Natural killer cell (primary cell): ENCODE measurements around the gene EDARADD. TPM values are rescaled to one million over a fixed set of nuclear protein-coding genes. Genes with fewer than 3 reads are reported as not detected.

Experiments used
- ATAC-seq, 3 donors: fragments of 150-1000 bp in 2 of 3; fragments of 200-7000 bp in 1 of 3; cut with Tn5 transposase; 1 replicate in 1 of 3; 2 replicates in 2 of 3; pipeline ENCODE4 v1.10.0; 2021; ENCODE audit warnings: mild to moderate bottlenecking in 2 of 3, moderate library complexity in 2 of 3
- DNase-seq, 2 donors: peaks; one replicate each; pipeline versions ENCODE4 v3.0.0 to v3.0.0-alpha.2; 2013 to 2021; ENCODE audit warnings: mixed read lengths in 1 of 2
- H3K27ac ChIP-seq: one replicate; pipeline ENCODE4 v1.5.1; 2013; ENCODE audit warnings: mild to moderate bottlenecking, low read length
- H3K27me3 ChIP-seq: one replicate; pipeline ENCODE4 v1.6.1; 2013; ENCODE audit warnings: low read length; ENCODE audit not compliant: control insufficient read depth, insufficient read depth
- H3K36me3 ChIP-seq: one replicate; pipeline ENCODE4 v1.6.1; 2013; ENCODE audit warnings: low read length; ENCODE audit not compliant: control insufficient read depth, insufficient read depth
- H3K4me1 ChIP-seq: one replicate; pipeline ENCODE4 v1.6.1; 2013; ENCODE audit warnings: low read length; ENCODE audit not compliant: control insufficient read depth, insufficient read depth
- H3K4me3 ChIP-seq: one replicate; pipeline ENCODE4 v1.5.1; 2013; ENCODE audit warnings: low read length
- H3K9me3 ChIP-seq: one replicate; pipeline ENCODE4 v1.6.1; 2013; ENCODE audit warnings: low read length; ENCODE audit not compliant: control insufficient read depth, insufficient read depth
- H3K27ac Mint-ChIP-seq, 2 donors: one replicate each; pipeline ENCODE4 v1.8.0; 2022; ENCODE audit warnings: mild to moderate bottlenecking in 2 of 2, mixed read lengths in 2 of 2, moderate library complexity in 1 of 2
- H3K27me3 Mint-ChIP-seq, 2 donors: one replicate each; pipeline ENCODE4 v1.8.0; 2022; ENCODE audit warnings: low read depth in 2 of 2, mixed read lengths in 2 of 2
- H3K36me3 Mint-ChIP-seq: one replicate; pipeline ENCODE4 v1.8.0; 2022; ENCODE audit warnings: mixed read lengths
- H3K4me1 Mint-ChIP-seq, 2 donors: one replicate each; pipeline ENCODE4 v1.8.0; 2022; ENCODE audit warnings: mixed read lengths in 2 of 2
- H3K4me3 Mint-ChIP-seq: one replicate; pipeline ENCODE4 v1.8.0; 2022; ENCODE audit warnings: mild to moderate bottlenecking, moderate library complexity, mixed read lengths
- H3K9me3 Mint-ChIP-seq, 2 donors: one replicate each; pipeline ENCODE4 v1.8.0; 2022; ENCODE audit warnings: mixed read lengths in 2 of 2
- WGBS: methylation state at CpG from one replicate; pipeline ENCODE4 v1.1.7; 2013; ENCODE audit warnings: missing lambda C conversion rate; ENCODE audit not compliant: insufficient coverage; 5-methylcytosine and 5-hydroxymethylcytosine counted together
- intact Hi-C: fragments of 100-400 bp; cut with micrococcal nuclease; formaldehyde crosslinking; loops from one replicate; pipeline ENCODE4 v1.14.2; 2022
- total RNA-seq, 4 donors: library from RNA; stranded (reverse); fragments of 120-200 nt in 1 of 4; gene quantifications; one replicate each; pipeline versions ENCODE4 v1.2.3 to v1.2.4, GENCODE V29; 2013 to 2022
- TF ChIP-seq, protein P1 (sequence below): fragments of 200-600 bp; IDR thresholded peaks from one replicate; pipeline ENCODE4 v1.8.0; 2022; ENCODE audit warnings: antibody characterized with exemption

Gene EDARADD
- total RNA-seq, 3 donors from 2014 or later (not counting 1 experiment from before 2014, with no cell fraction given), result 2.0 to 5.4 (median 2.6) TPM

DNA sequence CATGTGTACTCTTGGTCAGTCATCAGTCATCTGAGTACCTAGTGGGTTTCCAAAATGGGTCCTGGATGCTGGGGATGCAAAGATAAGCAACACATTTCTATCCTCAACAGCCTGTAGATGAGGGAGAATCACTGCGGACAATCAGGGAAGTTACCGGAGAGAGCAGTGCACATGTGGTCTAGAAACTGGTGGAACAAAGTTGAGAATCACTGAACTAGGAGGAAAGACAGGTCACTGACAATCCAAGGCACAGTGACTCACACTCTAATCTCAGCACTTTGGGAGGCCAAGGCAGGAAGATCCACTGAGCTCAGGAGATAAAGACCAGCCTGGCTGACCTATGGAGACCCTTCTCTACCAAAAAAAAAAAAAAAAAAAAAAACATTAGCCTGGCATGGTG lies 98.3 kb downstream of the EDARADD start:
- H3K36me3 Mint-ChIP-seq, result no peaks in the 10 kb centered on the region
- H3K27me3 ChIP-seq, result no peaks in the 10 kb centered on the region
- H3K4me3 Mint-ChIP-seq, result no peak overlapping the region
- 100% methylated on average over 1 of the region's 2 CpGs for WGBS
- H3K9me3 Mint-ChIP-seq, result no peaks in the 10 kb centered on the region
- TF ChIP-seq, protein P1, sequence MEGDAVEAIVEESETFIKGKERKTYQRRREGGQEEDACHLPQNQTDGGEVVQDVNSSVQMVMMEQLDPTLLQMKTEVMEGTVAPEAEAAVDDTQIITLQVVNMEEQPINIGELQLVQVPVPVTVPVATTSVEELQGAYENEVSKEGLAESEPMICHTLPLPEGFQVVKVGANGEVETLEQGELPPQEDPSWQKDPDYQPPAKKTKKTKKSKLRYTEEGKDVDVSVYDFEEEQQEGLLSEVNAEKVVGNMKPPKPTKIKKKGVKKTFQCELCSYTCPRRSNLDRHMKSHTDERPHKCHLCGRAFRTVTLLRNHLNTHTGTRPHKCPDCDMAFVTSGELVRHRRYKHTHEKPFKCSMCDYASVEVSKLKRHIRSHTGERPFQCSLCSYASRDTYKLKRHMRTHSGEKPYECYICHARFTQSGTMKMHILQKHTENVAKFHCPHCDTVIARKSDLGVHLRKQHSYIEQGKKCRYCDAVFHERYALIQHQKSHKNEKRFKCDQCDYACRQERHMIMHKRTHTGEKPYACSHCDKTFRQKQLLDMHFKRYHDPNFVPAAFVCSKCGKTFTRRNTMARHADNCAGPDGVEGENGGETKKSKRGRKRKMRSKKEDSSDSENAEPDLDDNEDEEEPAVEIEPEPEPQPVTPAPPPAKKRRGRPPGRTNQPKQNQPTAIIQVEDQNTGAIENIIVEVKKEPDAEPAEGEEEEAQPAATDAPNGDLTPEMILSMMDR, result no peak
- H3K9me3 ChIP-seq, result no peaks in the 10 kb centered on the region
- no peak overlapping the region for H3K27ac ChIP-seq
- H3K4me3 ChIP-seq, result no peak overlapping the region
- intact Hi-C loops, result no loop called here
- DNase-seq (no peak), ATAC-seq (no peak)
- peaks cover 0 to 7% of the 10 kb centered on the region in 2 donors for H3K4me1 Mint-ChIP-seq
- no peak overlapping the region for H3K27ac Mint-ChIP-seq
- peaks cover 17 to 32% of the 10 kb centered on the region in 2 donors for H3K27me3 Mint-ChIP-seq
- H3K4me1 ChIP-seq, result peaks cover 4% of the 10 kb centered on the region
- H3K36me3 ChIP-seq, result no peaks in the 10 kb centered on the region

DNA sequence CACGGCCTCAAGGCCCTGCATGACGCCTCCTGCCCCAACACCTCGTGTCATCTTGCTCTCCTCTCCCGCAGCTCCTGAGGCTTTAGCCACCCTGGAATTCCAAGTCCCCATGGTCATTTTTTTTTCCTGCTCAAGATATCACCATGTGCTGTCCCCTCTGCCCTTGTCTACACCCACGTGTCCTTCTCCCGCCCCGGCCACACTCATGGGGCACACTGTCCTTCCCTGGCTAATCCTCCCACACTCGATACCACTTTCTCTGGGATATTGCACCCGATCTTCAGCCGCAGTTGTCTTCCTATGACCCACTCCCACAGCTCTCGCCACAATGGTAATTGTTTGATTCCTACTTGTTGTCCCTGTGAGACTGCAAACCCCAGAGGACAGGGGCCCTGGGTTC lies 100.0 kb downstream of the EDARADD start:
- TF ChIP-seq, protein P1, result no peak
- Mint-ChIP-seq H3K27me3 (peaks cover 17 to 32% of the 10 kb centered on the region in 2 donors), H3K4me3 (no peak overlapping the region), H3K36me3 (no peaks in the 10 kb centered on the region), H3K27ac (no peak overlapping the region), H3K9me3 (no peaks in the 10 kb centered on the region), H3K4me1 (peaks cover 0 to 7% of the 10 kb centered on the region in 2 donors)
- Histone ChIP-seq H3K27me3 (no peaks in the 10 kb centered on the region), H3K4me1 (peaks cover 4% of the 10 kb centered on the region), H3K9me3 (no peaks in the 10 kb centered on the region), H3K36me3 (no peaks in the 10 kb centered on the region), H3K27ac (no peak overlapping the region), H3K4me3 (no peak overlapping the region)
- intact Hi-C loops, result no loop called here
- ATAC-seq (no peak), DNase-seq (no peak)
- 90% methylated on average over 11 of the region's 11 CpGs for WGBS

DNA sequence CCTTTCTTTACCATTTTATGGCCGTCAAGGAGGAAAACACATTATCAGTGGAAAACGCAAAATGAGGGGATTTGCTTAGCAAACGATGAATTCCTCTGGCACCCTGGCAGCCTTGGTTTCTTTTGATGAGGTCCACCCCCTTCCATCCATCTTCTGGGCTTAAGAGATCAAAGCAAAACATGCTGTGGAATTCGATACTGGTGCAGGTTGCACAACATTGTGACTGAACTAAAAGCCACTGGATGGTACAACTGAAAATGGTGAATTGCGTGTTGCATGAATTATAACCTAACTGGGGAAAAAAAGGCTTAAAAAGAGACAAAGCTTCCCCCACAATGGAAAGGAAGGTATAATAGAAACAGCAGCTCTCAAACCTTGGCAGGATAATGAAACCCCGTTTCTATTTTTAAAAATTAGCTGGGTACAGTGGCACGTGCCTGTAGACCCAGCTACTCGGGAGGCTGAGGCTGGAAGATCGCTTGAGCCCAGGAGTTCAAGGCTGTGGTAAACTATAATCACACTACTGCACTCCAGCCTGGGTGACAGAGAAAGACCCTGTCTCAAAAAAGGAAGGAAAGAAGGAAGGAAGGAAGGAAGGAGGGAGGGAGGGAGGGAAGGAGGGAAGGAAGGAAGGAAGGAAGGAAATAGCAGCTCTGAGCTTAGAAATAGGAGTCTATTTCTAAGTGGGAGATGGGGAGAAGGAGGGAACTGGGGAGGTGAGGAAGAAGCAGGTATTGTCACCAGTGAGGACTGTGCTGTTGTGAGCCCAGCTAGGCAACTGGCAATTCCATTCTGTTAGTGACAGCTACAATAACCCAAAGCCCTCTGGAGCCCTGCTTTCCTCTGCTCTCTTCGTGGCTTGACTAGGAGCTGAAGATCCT lies 100.7 kb downstream of the EDARADD start:
- peaks cover 17 to 29% of the 10 kb centered on the region in 2 donors for H3K27me3 Mint-ChIP-seq
- H3K4me1 Mint-ChIP-seq, result peaks cover 0 to 7% of the 10 kb centered on the region in 2 donors
- H3K27ac ChIP-seq, result no peak overlapping the region
- no peak overlapping the region for H3K4me3 Mint-ChIP-seq
- H3K9me3 ChIP-seq, result no peaks in the 10 kb centered on the region
- H3K9me3 Mint-ChIP-seq, result no peaks in the 10 kb centered on the region
- WGBS, result 64% methylated on average over 10 of the region's 10 CpGs
- H3K4me3 ChIP-seq, result no peak overlapping the region
- no peaks in the 10 kb centered on the region for H3K36me3 Mint-ChIP-seq
- H3K36me3 ChIP-seq, result no peaks in the 10 kb centered on the region
- TF ChIP-seq, protein P1, result no peak
- no peak for ATAC-seq
- H3K27ac Mint-ChIP-seq, result no peak overlapping the region
- peaks cover 4% of the 10 kb centered on the region for H3K4me1 ChIP-seq
- DNase-seq, result no peak
- intact Hi-C loops, result no loop called here
- no peaks in the 10 kb centered on the region for H3K27me3 ChIP-seq
